Glutamatergic neuron (in vitro differentiated cells): ENCODE results near the gene LGALS3BP. TPM values are rescaled to one million over a fixed set of nuclear protein-coding genes. Genes with fewer than 3 reads are reported as not detected.
A peak's percentile ranks its signal among the peaks of the same experiment; 100 is the strongest.

Experiments
- DNase-seq: peaks from one replicate; pipeline ENCODE4 v3.0.0; 2022
- H3K27ac Mint-ChIP-seq: one replicate; pipeline ENCODE4 v1.8.0; 2020; ENCODE audit warnings: mild to moderate bottlenecking, mixed read lengths, inconsistent platforms; ENCODE audit not compliant: unreplicated experiment
- H3K27me3 Mint-ChIP-seq: one replicate; pipeline ENCODE4 v1.8.0; 2020; ENCODE audit warnings: mild to moderate bottlenecking, moderate library complexity, mixed read lengths, inconsistent platforms; ENCODE audit not compliant: unreplicated experiment
- H3K36me3 Mint-ChIP-seq: one replicate; pipeline ENCODE4 v1.8.0; 2020; ENCODE audit warnings: mild to moderate bottlenecking, mixed read lengths, inconsistent platforms; ENCODE audit not compliant: unreplicated experiment
- H3K4me1 Mint-ChIP-seq: one replicate; pipeline ENCODE4 v1.8.0; 2020; ENCODE audit warnings: mild to moderate bottlenecking, low read depth, mixed read lengths, inconsistent platforms; ENCODE audit not compliant: unreplicated experiment
- H3K4me3 Mint-ChIP-seq: one replicate; pipeline ENCODE4 v1.8.0; 2020; ENCODE audit warnings: mild to moderate bottlenecking, mixed read lengths, inconsistent platforms; ENCODE audit not compliant: unreplicated experiment
- H3K9me3 Mint-ChIP-seq: one replicate; pipeline ENCODE4 v1.8.0; 2020; ENCODE audit warnings: mild to moderate bottlenecking, moderate library complexity, mixed read lengths, inconsistent platforms; ENCODE audit not compliant: unreplicated experiment
- CTCF ChIP-seq: fragments of 200-600 bp; sonication (generic); IDR thresholded peaks from one replicate; pipeline ENCODE4 v1.5.0; 2021; ENCODE audit not compliant: partially characterized antibody, unreplicated experiment
- total RNA-seq: library from RNA; stranded (reverse); fragmentation: NEBNext Ultra II Directional; extraction: Animal tissue kit (Norgen Biotek cat#: 25700); gene quantifications from one replicate; pipeline ENCODE4 v1.2.1, GENCODE V29; 2021; ENCODE audit not compliant: unreplicated experiment

The LGALS3BP gene
- total RNA-seq, 1 donor from 2014 or later: 30.3 TPM

- Mint-ChIP-seq H3K36me3 (peaks cover 4% of the 10 kb centered on the region), H3K9me3 (peaks cover 13% of the 10 kb centered on the region), H3K27ac (no peak overlapping the region), H3K4me3 (no peak overlapping the region), H3K27me3 (peaks cover 18% of the 10 kb centered on the region), H3K4me1 (peaks cover 10% of the 10 kb centered on the region)
- TF ChIP-seq CTCF: no peak
- DNase-seq: no peak
Measured at GRCh38 chr17:79011451-79012147, 31.9 kb upstream of the LGALS3BP start.

- Mint-ChIP-seq H3K27ac (no peak overlapping the region), H3K4me1 (peaks cover 10% of the 10 kb centered on the region), H3K36me3 (peaks cover 4% of the 10 kb centered on the region), H3K4me3 (peak overlapping the region; percentile 80), H3K9me3 (peaks cover 11% of the 10 kb centered on the region), H3K27me3 (peaks cover 16% of the 10 kb centered on the region)
- TF ChIP-seq CTCF: no peak
- DNase-seq: no peak
Measured at GRCh38 chr17:79010304-79010646, 30.6 kb upstream of the LGALS3BP start.

GRCh38 chr17:79009397-79010303 lies 29.9 kb upstream of the LGALS3BP start, which contains the start of gene CANT1:
Gene CANT1, minus strand, starts transcription at chr17:79009764. Its CDS starts 12,142 bp downstream, at chr17:78997622.
- DNase-seq: peak; percentile 87
- Mint-ChIP-seq H3K36me3 (peaks cover 4% of the 10 kb centered on the region), H3K27me3 (peaks cover 16% of the 10 kb centered on the region), H3K9me3 (peaks cover 11% of the 10 kb centered on the region), H3K4me3 (peak within 1 kb of the TSS; percentile 94), H3K4me1 (peaks cover 10% of the 10 kb centered on the region), H3K27ac (peak within 1 kb of the TSS; percentile 75)
- no peak for TF ChIP-seq CTCF

- peak overlapping the region; percentile 94 for H3K4me3 Mint-ChIP-seq
- no peak for TF ChIP-seq CTCF
- DNase-seq: no peak
- peaks cover 4% of the 10 kb centered on the region for H3K36me3 Mint-ChIP-seq
- peak overlapping the region; percentile 75 for H3K27ac Mint-ChIP-seq
- peaks cover 14% of the 10 kb centered on the region for H3K27me3 Mint-ChIP-seq
- peaks cover 10% of the 10 kb centered on the region for H3K4me1 Mint-ChIP-seq
- peaks cover 8% of the 10 kb centered on the region for H3K9me3 Mint-ChIP-seq
Measured at GRCh38 chr17:79008666-79009387, 29.1 kb upstream of the LGALS3BP start.
